ENCODE data around the gene RASA3. TPM values are rescaled to one million over a fixed set of nuclear protein-coding genes. Genes with fewer than 3 reads are reported as not detected.
"Not testable (repeated sequence)": the region's sequence is repeated elsewhere in the genome, so short reads cannot be mapped to it uniquely, and the experiment has no call there.

Gene RASA3
- total RNA-seq, 2 donors from 2014 or later = 8.6 to 12.5 TPM

- Histone ChIP-seq H3K36me3 (no peaks in the 10 kb centered on the region), H3K4me1 (replicated peaks) (peaks cover 4% of the 10 kb centered on the region), H3K27me3 (replicated peaks; ENCODE audit: insufficient read depth) (no peaks in the 10 kb centered on the region), H3K9me3 (no peaks in the 10 kb centered on the region), H3K27ac (no peak overlapping the region), H3K4me3 (no peak overlapping the region)
- intact Hi-C loops (cut with DNase I) = no loop called here
- WGBS = 90% methylated on average over 13 of the region's 13 CpGs
- DNase-seq (ENCODE audit: low spot score) = no peak
- TF ChIP-seq POLR2AphosphoS5 (IDR thresholded peaks at IDR 0.05) = no peak
- no peak for TF ChIP-seq POLR2A (IDR thresholded peaks at IDR 0.05)
- TF ChIP-seq, protein P1, sequence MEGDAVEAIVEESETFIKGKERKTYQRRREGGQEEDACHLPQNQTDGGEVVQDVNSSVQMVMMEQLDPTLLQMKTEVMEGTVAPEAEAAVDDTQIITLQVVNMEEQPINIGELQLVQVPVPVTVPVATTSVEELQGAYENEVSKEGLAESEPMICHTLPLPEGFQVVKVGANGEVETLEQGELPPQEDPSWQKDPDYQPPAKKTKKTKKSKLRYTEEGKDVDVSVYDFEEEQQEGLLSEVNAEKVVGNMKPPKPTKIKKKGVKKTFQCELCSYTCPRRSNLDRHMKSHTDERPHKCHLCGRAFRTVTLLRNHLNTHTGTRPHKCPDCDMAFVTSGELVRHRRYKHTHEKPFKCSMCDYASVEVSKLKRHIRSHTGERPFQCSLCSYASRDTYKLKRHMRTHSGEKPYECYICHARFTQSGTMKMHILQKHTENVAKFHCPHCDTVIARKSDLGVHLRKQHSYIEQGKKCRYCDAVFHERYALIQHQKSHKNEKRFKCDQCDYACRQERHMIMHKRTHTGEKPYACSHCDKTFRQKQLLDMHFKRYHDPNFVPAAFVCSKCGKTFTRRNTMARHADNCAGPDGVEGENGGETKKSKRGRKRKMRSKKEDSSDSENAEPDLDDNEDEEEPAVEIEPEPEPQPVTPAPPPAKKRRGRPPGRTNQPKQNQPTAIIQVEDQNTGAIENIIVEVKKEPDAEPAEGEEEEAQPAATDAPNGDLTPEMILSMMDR (IDR thresholded peaks at IDR 0.05) = no peak
These were observed 16.6 kb downstream of the RASA3 start for GRCh38 chr13:114115796-114116195.

- intact Hi-C loops (cut with DNase I) = no loop called here
- Histone ChIP-seq H3K4me3 (no peak overlapping the region), H3K4me1 (replicated peaks) (peaks cover 4% of the 10 kb centered on the region), H3K9me3 (no peaks in the 10 kb centered on the region), H3K36me3 (no peaks in the 10 kb centered on the region), H3K27ac (no peak overlapping the region), H3K27me3 (replicated peaks; ENCODE audit: insufficient read depth) (no peaks in the 10 kb centered on the region)
- no peak for DNase-seq (ENCODE audit: low spot score)
- no peak for TF ChIP-seq POLR2AphosphoS5 (IDR thresholded peaks at IDR 0.05)
- TF ChIP-seq, protein P1 (IDR thresholded peaks at IDR 0.05) = no peak
- no peak for TF ChIP-seq POLR2A (IDR thresholded peaks at IDR 0.05)
- WGBS = 77% methylated on average over 25 of the region's 25 CpGs
These were observed 17.2 kb downstream of the RASA3 start for GRCh38 chr13:114115191-114115671.

DNA sequence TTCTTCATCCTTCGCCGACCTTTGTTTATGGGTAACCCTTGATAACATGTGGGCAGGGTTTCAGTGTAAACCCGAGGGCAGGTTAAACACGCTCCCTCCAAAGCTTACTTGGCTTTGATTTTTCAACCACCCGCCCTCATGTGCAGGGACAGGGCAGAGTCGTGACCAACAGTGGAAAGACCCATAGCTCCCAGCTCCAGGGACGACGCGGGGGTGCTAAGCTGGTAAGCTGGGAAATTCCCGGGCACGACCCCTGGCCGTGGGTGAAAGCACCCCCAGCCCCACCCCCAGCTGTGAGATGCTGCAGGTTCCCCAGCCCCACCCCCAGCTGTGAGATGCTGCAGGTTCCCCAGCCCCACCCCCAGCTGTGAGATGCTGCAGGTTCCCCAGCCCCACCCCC, 17.8 kb downstream of the RASA3 start:
- WGBS = 76% methylated on average over 12 of the region's 12 CpGs
- H3K4me3 ChIP-seq; H3K9me3 ChIP-seq; H3K4me1 ChIP-seq (replicated peaks); H3K27me3 ChIP-seq (replicated peaks; ENCODE audit: insufficient read depth); DNase-seq (ENCODE audit: low spot score); H3K27ac ChIP-seq; H3K36me3 ChIP-seq; intact Hi-C loops (cut with DNase I): not testable (repeated sequence)

- Histone ChIP-seq H3K36me3 (no peaks in the 10 kb centered on the region), H3K27ac (no peak overlapping the region), H3K9me3 (no peaks in the 10 kb centered on the region), H3K4me1 (replicated peaks) (peaks cover 3% of the 10 kb centered on the region), H3K4me3 (no peak overlapping the region), H3K27me3 (replicated peaks; ENCODE audit: insufficient read depth) (no peaks in the 10 kb centered on the region)
- WGBS = 93% methylated on average over 18 of the region's 18 CpGs
- TF ChIP-seq POLR2AphosphoS5 (IDR thresholded peaks at IDR 0.05) (no peak), POLR2A (IDR thresholded peaks at IDR 0.05) (no peak)
- TF ChIP-seq, protein P1 (IDR thresholded peaks at IDR 0.05) = no peak
- intact Hi-C loops (cut with DNase I) = no loop called here
- DNase-seq (ENCODE audit: low spot score) = no peak
These were observed 18.3 kb downstream of the RASA3 start for GRCh38 chr13:114114006-114114640.

DNA sequence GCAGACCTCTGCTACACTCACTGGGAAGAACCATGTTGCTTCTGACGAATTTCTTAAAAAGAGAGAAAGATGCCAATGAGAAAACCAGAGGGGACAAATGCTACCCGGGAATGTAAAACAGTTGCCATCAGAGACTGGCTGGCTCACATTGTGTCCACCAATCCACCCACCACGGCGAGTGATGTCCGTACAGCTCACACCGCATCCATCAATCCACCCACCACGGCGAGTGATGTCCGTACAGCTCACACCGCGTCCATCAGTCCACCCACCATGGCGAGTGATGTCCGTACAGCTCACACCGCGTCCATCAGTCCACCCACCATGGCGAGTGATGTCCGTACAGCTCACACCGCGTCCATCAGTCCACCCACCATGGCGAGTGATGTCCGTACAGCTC, 19.0 kb downstream of the RASA3 start:
- intact Hi-C loops (cut with DNase I); H3K27ac ChIP-seq; H3K27me3 ChIP-seq (replicated peaks; ENCODE audit: insufficient read depth); H3K36me3 ChIP-seq; H3K4me3 ChIP-seq; H3K9me3 ChIP-seq; H3K4me1 ChIP-seq (replicated peaks); DNase-seq (ENCODE audit: low spot score): not testable (repeated sequence)
- 91% methylated on average over 12 of the region's 21 CpGs for WGBS

DNA sequence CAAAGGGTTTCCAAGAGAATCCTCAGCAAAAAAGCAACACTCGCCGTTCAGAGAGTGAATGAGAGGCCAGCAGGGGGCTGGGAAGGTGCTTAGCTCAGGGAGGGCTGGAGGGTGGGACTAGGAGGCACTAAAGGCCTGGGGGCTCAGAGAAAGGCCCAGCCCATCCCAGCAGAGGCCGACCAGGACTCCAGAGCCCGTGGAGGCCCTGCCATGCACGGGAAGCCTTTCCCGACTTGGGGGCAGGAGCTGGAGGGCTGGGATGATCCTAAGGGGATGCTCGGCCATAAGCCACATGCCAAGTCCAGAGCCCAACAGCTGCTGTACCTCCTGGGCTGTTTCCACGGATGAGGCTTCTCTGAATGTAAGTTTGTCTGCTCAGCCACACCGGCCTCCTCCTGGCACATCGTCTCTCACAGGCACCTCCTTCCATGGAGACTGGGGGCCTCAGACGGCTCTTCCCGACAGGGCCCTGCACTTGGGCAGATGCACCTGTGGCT, 19.5 kb downstream of the RASA3 start:
- Histone ChIP-seq H3K4me3 (no peak overlapping the region), H3K27me3 (replicated peaks; ENCODE audit: insufficient read depth) (no peaks in the 10 kb centered on the region), H3K9me3 (no peaks in the 10 kb centered on the region), H3K27ac (no peak overlapping the region), H3K4me1 (replicated peaks) (no peaks in the 10 kb centered on the region), H3K36me3 (no peaks in the 10 kb centered on the region)
- no peak for TF ChIP-seq POLR2A (IDR thresholded peaks at IDR 0.05)
- no peak for TF ChIP-seq POLR2AphosphoS5 (IDR thresholded peaks at IDR 0.05)
- TF ChIP-seq, protein P1 (IDR thresholded peaks at IDR 0.05) = no peak
- WGBS = 73% methylated on average over 11 of the region's 12 CpGs
- DNase-seq (ENCODE audit: low spot score) = no peak
- intact Hi-C loops (cut with DNase I) = no loop called here
